Activated CD8-positive, alpha-beta T cell treated with anti-CD3 and anti-CD28 coated beads for 36 hours (primary cell): ENCODE results near the gene RAB31. TPM values are rescaled to one million over a fixed set of nuclear protein-coding genes. Genes with fewer than 3 reads are reported as not detected.
"Not testable (repeated sequence)": the region's sequence is repeated elsewhere in the genome, so short reads cannot be mapped to it uniquely, and the experiment has no call there.

Experiments used
- ATAC-seq: fragments of 200-7000 bp; cut with Tn5 transposase; one replicate; pipeline ENCODE4 v1.10.0; 2021; ENCODE audit warnings: mild to moderate bottlenecking, moderate library complexity
- CTCF ChIA-PET: fragments of 350-600 bp; sonication (Branson Sonifier 250); formaldehyde crosslinking; loops from one replicate; lab custom pipeline; 2021; ENCODE audit warnings: antibody characterized with exemption; lab: Charles Lee
- POLR2A ChIA-PET: fragments of 350-600 bp; sonication (Branson Sonifier 250); formaldehyde crosslinking; loops from one replicate; lab custom pipeline; 2021; ENCODE audit warnings: antibody characterized with exemption; lab: Charles Lee
- DNase-seq: peaks from one replicate; pipeline ENCODE4 v3.0.0-alpha.2; 2020
- H3K27ac Mint-ChIP-seq: one replicate; pipeline ENCODE4 v1.8.0; 2021; ENCODE audit warnings: mild to moderate bottlenecking, mixed read lengths
- H3K27me3 Mint-ChIP-seq: one replicate; pipeline ENCODE4 v1.8.0; 2021; ENCODE audit warnings: mixed read lengths
- H3K36me3 Mint-ChIP-seq: one replicate; pipeline ENCODE4 v1.8.0; 2021; ENCODE audit warnings: low read depth, mixed read lengths
- H3K4me1 Mint-ChIP-seq: one replicate; pipeline ENCODE4 v1.8.0; 2021; ENCODE audit warnings: low read depth, mixed read lengths
- H3K4me3 Mint-ChIP-seq: one replicate; pipeline ENCODE4 v1.8.0; 2021; ENCODE audit warnings: mild to moderate bottlenecking, moderate library complexity, mixed read lengths
- H3K9me3 Mint-ChIP-seq: one replicate; pipeline ENCODE4 v1.8.0; 2021; ENCODE audit warnings: mixed read lengths
- intact Hi-C: fragments of 100-400 bp; cut with micrococcal nuclease; formaldehyde crosslinking; loops from one replicate; pipeline ENCODE4 v1.10.0; 2022
- total RNA-seq, 2 experiments: library from RNA; stranded (reverse); gene quantifications; one replicate each; pipeline ENCODE4 v1.2.3, GENCODE V29; 2021
- TF ChIP-seq, protein P1 (sequence below): fragments of 200-600 bp; IDR thresholded peaks from one replicate; pipeline ENCODE4 v1.8.0; 2022; ENCODE audit warnings: antibody characterized with exemption, mild to moderate bottlenecking

The RAB31 gene
- total RNA-seq, 2 experiments from 2014 or later = 0.45 to 0.76 TPM

DNA sequence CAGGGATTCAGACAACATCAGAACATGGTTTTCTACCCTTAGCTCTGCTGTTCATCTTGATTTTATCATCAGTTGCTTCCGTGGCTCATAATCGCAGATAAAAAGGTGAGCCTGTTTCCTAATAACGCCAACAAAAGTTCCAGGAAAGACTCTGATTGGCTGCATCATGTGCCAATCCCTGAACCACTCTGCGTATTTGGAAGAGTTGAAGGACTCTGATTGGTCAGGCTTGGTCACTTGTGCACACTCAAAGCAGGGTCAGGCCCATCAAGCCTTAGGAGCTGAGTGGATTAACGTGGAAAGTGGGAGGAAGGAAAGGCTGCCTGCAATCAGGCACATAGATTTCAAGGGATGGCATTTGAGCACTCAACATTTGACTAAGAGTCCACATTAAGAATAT lies 189.0 kb downstream of the RAB31 start:
- no peak overlapping the region for H3K4me3 Mint-ChIP-seq
- ChIA-PET POLR2A (no interaction called here), CTCF (no interaction called here)
- no peaks in the 10 kb centered on the region for H3K9me3 Mint-ChIP-seq
- ATAC-seq = no peak
- peaks cover 11% of the 10 kb centered on the region for H3K4me1 Mint-ChIP-seq
- H3K27ac Mint-ChIP-seq = no peak overlapping the region
- intact Hi-C loops = no loop called here
- TF ChIP-seq, protein P1, sequence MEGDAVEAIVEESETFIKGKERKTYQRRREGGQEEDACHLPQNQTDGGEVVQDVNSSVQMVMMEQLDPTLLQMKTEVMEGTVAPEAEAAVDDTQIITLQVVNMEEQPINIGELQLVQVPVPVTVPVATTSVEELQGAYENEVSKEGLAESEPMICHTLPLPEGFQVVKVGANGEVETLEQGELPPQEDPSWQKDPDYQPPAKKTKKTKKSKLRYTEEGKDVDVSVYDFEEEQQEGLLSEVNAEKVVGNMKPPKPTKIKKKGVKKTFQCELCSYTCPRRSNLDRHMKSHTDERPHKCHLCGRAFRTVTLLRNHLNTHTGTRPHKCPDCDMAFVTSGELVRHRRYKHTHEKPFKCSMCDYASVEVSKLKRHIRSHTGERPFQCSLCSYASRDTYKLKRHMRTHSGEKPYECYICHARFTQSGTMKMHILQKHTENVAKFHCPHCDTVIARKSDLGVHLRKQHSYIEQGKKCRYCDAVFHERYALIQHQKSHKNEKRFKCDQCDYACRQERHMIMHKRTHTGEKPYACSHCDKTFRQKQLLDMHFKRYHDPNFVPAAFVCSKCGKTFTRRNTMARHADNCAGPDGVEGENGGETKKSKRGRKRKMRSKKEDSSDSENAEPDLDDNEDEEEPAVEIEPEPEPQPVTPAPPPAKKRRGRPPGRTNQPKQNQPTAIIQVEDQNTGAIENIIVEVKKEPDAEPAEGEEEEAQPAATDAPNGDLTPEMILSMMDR = no peak
- peaks cover 1% of the 10 kb centered on the region for H3K27me3 Mint-ChIP-seq
- H3K36me3 Mint-ChIP-seq = no peaks in the 10 kb centered on the region
- no peak for DNase-seq

DNA sequence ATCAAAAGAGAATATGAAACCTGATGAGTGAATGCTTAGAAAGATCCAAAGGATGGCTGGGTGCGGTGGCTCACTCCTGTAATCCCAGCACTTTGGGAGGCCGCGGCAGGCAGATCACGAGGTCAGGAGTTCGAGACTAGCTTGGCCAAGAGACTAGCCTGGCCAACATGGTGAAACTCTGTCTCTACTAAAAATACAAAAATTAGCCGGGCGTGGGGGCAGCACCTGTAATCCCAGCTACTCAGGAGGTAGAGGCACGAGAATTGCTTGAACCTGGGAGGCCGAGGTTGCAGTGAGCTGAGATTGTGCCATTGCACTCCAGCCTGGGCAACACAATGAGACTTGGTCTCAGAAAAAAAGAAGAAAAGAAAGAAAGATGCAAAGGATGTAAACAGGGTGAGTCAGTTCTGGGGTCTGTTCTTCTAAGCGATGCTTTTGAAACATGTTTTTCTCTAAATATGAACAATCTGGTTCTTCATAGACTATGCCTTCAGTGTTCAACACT lies 189.7 kb downstream of the RAB31 start:
- POLR2A ChIA-PET, ATAC-seq, H3K9me3 Mint-ChIP-seq, H3K4me3 Mint-ChIP-seq, H3K36me3 Mint-ChIP-seq, CTCF ChIA-PET, intact Hi-C loops, DNase-seq, H3K27me3 Mint-ChIP-seq, H3K27ac Mint-ChIP-seq: not testable (repeated sequence)
- H3K4me1 Mint-ChIP-seq = peaks cover 11% of the 10 kb centered on the region

DNA sequence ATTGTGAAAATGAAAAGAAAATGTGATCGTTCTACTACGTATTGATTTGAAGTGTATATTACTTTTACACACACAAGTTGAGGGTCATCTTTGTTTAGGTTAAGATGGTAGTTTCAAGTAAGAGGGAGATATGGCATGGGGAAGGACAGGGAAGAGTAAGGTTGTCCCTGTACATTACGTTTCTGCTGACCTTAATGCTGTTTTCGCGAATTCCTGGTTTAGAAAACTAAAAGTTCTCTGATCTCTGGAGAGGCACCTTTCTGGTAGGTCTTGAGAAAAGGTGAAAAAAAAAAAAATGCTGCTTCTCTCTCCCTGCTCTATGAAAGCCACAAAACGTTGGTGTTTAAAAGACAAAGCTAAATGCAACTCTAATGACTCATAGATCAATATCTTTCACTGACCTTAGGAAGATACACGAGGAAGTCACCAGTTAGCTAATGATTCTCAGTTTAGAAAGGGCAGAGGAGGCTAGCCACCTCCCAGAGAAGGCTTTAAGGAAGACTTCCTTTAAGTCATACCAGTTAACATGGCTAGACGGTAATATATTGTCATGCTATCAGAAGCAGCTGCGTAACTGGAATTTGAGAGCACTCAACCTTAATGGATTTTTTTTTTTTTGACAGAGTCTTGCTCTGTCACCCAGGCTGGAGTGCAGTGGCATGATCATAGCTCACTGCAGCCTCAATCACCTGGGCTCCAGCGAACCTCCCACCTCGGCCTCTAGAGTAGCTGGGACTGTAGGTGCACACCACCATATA lies 190.9 kb downstream of the RAB31 start:
- ATAC-seq (peak; percentile 85), DNase-seq (peak; percentile 26)
- Mint-ChIP-seq H3K9me3 (no peaks in the 10 kb centered on the region), H3K4me1 (peaks cover 11% of the 10 kb centered on the region), H3K27me3 (peaks cover 5% of the 10 kb centered on the region), H3K36me3 (no peaks in the 10 kb centered on the region), H3K4me3 (no peak overlapping the region), H3K27ac (peak overlapping the region; percentile 65)
- ChIA-PET CTCF (interaction anchor here (0.7 kb wide), 1 partner anchor 539 kb away, joined by 4 read pairs; no protein-coding TSS in a partner anchor), POLR2A (no interaction called here)
- intact Hi-C loops = no loop called here
- TF ChIP-seq, protein P1 = no peak

DNA sequence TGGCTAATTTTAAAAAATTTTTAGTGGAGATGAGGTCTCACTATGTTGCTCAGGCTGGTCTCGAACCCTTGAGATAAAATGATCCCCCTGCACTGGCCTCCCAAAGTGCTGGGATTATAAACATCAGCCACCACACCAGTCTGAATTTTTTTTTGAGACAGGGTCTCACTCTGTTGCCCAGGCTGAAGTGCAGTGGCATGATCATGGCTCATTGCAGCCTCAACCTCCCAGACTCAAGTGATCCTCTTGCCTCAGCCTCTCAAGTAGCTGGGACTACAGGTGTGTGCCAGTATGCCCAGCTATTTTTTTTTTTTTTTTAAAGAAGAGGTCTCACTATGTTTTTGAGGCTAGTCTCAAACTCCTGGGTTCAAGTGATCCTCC lies 191.4 kb downstream of the RAB31 start:
- intact Hi-C loops, H3K9me3 Mint-ChIP-seq, H3K27me3 Mint-ChIP-seq, ATAC-seq, H3K4me3 Mint-ChIP-seq, POLR2A ChIA-PET, DNase-seq, H3K36me3 Mint-ChIP-seq, H3K27ac Mint-ChIP-seq: not testable (repeated sequence)
- CTCF ChIA-PET = interaction anchor here (0.7 kb wide), 1 partner anchor 538 kb away, joined by 4 read pairs; no protein-coding TSS in a partner anchor
- peaks cover 11% of the 10 kb centered on the region for H3K4me1 Mint-ChIP-seq

DNA sequence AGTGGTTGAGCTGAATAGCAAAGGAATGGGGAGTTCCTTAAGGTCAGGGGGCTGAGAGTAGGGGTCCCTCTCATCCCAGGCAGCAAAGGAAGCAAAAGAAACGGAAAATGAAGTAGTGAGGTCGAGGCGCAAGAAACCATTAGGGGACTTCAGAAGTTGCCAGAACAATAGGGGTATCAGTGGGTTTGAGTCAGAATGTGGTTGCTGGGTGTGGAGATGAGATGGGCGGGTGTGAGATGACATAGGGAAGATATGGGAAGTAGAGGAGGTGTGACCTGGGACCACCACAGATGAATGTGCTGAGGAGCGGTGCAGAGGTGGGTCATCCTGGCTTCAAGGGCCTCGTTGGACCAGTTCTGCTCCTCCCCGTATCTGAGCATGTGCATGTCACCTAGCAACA lies 192.6 kb downstream of the RAB31 start:
- no peak overlapping the region for H3K4me3 Mint-ChIP-seq
- no peaks in the 10 kb centered on the region for H3K9me3 Mint-ChIP-seq

More for the DNA sequence above, 192.6 kb downstream of the RAB31 start:
- no peaks in the 10 kb centered on the region for H3K36me3 Mint-ChIP-seq
- CTCF ChIA-PET = interaction anchor here (1.4 kb wide), 1 partner anchor 137 kb away, joined by 3 read pairs; no protein-coding TSS in a partner anchor
- DNase-seq (no peak), ATAC-seq (no peak)
- TF ChIP-seq, protein P1 = no peak
- H3K27me3 Mint-ChIP-seq = peaks cover 6% of the 10 kb centered on the region
- intact Hi-C loops = no loop called here
- H3K27ac Mint-ChIP-seq = no peak overlapping the region
- H3K4me1 Mint-ChIP-seq = peaks cover 9% of the 10 kb centered on the region
- POLR2A ChIA-PET = no interaction called here
